ENCODE data around the gene WDR12. TPM values are rescaled to one million over a fixed set of nuclear protein-coding genes. Genes with fewer than 3 reads are reported as not detected.

WDR12 gene
- total RNA-seq, 1 donor from 2014 or later, result 66.9 TPM

Other genes starting within 250 kb of the WDR12 start
- gene ICA1L, start 39.9 kb downstream of the WDR12 start, total RNA-seq, result 6.1 and 6.2 TPM in 2 replicates
- gene CARF, start 602 bp upstream of the WDR12 start, total RNA-seq, result 7.0 and 8.0 TPM in 2 replicates
- 10.4 and 10.7 TPM in 2 replicates for gene NBEAL1, start 103.2 kb upstream of the WDR12 start, total RNA-seq